GM12891 (cell line): Measurements from ENCODE around the gene GNL2.

Experiments used
- POLR2A ChIP-seq: IDR thresholded peaks from 2 replicates; pipeline ENCODE4 v1.6.1; 2011; ENCODE audit warnings: low read depth, low read length, control low read depth
- POLR2AphosphoS5 ChIP-seq: IDR thresholded peaks from 2 replicates; pipeline ENCODE4 v1.6.1; 2011; ENCODE audit warnings: low read depth, low read length, control low read depth
- TAF1 ChIP-seq: IDR thresholded peaks from 2 replicates; pipeline ENCODE4 v1.6.1; 2011; ENCODE audit warnings: low read depth, low read length, control low read depth

DNA sequence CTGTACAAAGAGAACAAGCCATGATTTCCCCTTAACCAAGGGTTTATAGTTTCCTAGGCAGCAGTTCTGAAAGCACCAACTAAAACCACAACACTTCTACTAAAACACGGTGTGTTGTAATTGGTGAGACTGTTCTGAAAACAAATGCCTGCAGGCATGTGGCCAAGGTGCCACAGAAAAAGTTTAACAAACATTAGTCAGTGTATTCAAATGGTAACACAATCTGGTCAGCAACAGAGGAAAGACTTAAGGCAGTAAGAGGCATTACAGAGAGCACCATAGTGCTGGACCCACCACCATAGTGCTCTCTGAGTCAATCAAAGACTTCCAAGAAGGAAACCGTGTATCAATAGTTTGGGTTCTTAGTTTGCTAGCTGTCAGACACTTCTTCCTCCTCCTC, 58.4 kb downstream of the GNL2 start:
- TF ChIP-seq POLR2A (no peak), POLR2AphosphoS5 (no peak), TAF1 (no peak)
